Neural crest cell (in vitro differentiated cells): ENCODE measurements around the gene DVL3. TPM values are rescaled to one million over a fixed set of nuclear protein-coding genes. Genes with fewer than 3 reads are reported as not detected.
A peak's percentile ranks its signal among the peaks of the same experiment; 100 is the strongest.

Experiments
- DNase-seq: peaks from one replicate; pipeline ENCODE4 v3.0.0; 2021; ENCODE audit warnings: low read depth, mixed read lengths, low spot score
- H3K27ac Mint-ChIP-seq: one replicate; pipeline ENCODE4 v1.8.0; 2021; ENCODE audit warnings: mild to moderate bottlenecking, mixed read lengths; ENCODE audit not compliant: unreplicated experiment
- H3K27me3 Mint-ChIP-seq: 2 replicates; pipeline ENCODE4 v1.8.0; 2021; ENCODE audit warnings: low read depth, mild to moderate bottlenecking, mixed read lengths
- H3K36me3 Mint-ChIP-seq: 2 replicates; pipeline ENCODE4 v1.8.0; 2021; ENCODE audit warnings: low read depth, mild to moderate bottlenecking, mixed read lengths
- H3K4me1 Mint-ChIP-seq: 2 replicates; pipeline ENCODE4 v1.8.0; 2021; ENCODE audit warnings: mixed read lengths
- H3K4me3 Mint-ChIP-seq: one replicate; pipeline ENCODE4 v1.8.0; 2021; ENCODE audit warnings: mild to moderate bottlenecking, mixed read lengths
- H3K9me3 Mint-ChIP-seq: 2 replicates; pipeline ENCODE4 v1.8.0; 2021; ENCODE audit warnings: mixed read lengths
- total RNA-seq: library from RNA; stranded (reverse); gene quantifications from 2 replicates; pipeline ENCODE4 v1.2.1, GENCODE V29; 2021
- TF ChIP-seq, protein P1 (sequence below): fragments of 200-600 bp; sonication (generic); conservative IDR thresholded peaks from 2 replicates; pipeline ENCODE4 v1.5.0; 2021; ENCODE audit warnings: antibody characterized with exemption, mild to moderate bottlenecking

DVL3 gene
- total RNA-seq, 1 donor from 2014 or later, result 93.8 TPM

GRCh38 chr3:184180165-184180564, 25.0 kb downstream of the DVL3 start:
- Mint-ChIP-seq H3K4me3 (peak overlapping the region; percentile 56), H3K27ac (no peak overlapping the region), H3K36me3 (peaks cover 8% of the 10 kb centered on the region), H3K27me3 (no peaks in the 10 kb centered on the region), H3K4me1 (peaks cover 32% of the 10 kb centered on the region), H3K9me3 (no peaks in the 10 kb centered on the region)
- DNase-seq, result no peak
- TF ChIP-seq, protein P1, sequence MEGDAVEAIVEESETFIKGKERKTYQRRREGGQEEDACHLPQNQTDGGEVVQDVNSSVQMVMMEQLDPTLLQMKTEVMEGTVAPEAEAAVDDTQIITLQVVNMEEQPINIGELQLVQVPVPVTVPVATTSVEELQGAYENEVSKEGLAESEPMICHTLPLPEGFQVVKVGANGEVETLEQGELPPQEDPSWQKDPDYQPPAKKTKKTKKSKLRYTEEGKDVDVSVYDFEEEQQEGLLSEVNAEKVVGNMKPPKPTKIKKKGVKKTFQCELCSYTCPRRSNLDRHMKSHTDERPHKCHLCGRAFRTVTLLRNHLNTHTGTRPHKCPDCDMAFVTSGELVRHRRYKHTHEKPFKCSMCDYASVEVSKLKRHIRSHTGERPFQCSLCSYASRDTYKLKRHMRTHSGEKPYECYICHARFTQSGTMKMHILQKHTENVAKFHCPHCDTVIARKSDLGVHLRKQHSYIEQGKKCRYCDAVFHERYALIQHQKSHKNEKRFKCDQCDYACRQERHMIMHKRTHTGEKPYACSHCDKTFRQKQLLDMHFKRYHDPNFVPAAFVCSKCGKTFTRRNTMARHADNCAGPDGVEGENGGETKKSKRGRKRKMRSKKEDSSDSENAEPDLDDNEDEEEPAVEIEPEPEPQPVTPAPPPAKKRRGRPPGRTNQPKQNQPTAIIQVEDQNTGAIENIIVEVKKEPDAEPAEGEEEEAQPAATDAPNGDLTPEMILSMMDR, result no peak

- TF ChIP-seq, protein P1, result no peak
- Mint-ChIP-seq H3K36me3 (peaks cover 8% of the 10 kb centered on the region), H3K9me3 (no peaks in the 10 kb centered on the region), H3K27me3 (no peaks in the 10 kb centered on the region), H3K4me1 (peaks cover 29% of the 10 kb centered on the region), H3K27ac (no peak overlapping the region), H3K4me3 (peak overlapping the region; percentile 27)
- DNase-seq, result no peak
These were observed 26.4 kb downstream of the DVL3 start for GRCh38 chr3:184181596-184181995.

DNA sequence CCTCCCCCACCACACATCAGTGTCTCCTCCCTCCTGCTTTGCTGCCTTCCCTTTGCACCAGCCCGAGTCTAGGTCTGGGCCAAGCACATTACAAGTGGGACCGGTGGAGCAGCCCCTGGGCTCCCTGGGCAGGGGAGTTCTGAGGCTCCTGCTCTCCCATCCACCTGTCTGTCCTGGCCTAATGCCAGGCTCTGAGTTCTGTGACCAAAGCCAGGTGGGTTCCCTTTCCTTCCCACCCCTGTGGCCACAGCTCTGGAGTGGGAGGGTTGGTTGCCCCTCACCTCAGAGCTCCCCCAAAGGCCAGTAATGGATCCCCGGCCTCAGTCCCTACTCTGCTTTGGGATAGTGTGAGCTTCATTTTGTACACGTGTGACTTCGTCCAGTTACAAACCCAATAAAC, 28.5 kb downstream of the DVL3 start:
- TF ChIP-seq, protein P1, result no peak
- H3K36me3 Mint-ChIP-seq, result peaks cover 8% of the 10 kb centered on the region
- no peaks in the 10 kb centered on the region for H3K9me3 Mint-ChIP-seq
- H3K4me1 Mint-ChIP-seq, result peaks cover 30% of the 10 kb centered on the region
- H3K27ac Mint-ChIP-seq, result peak overlapping the region; percentile 2
- H3K27me3 Mint-ChIP-seq, result no peaks in the 10 kb centered on the region
- peak overlapping the region; percentile 96 for H3K4me3 Mint-ChIP-seq
- no peak for DNase-seq

GRCh38 chr3:184184546-184185230, 29.5 kb downstream of the DVL3 start:
- Mint-ChIP-seq H3K36me3 (peaks cover 8% of the 10 kb centered on the region), H3K4me3 (peak overlapping the region; percentile 96), H3K4me1 (peaks cover 30% of the 10 kb centered on the region), H3K27ac (peak overlapping the region; percentile 97), H3K27me3 (no peaks in the 10 kb centered on the region), H3K9me3 (no peaks in the 10 kb centered on the region)
- TF ChIP-seq, protein P1, result no peak
- DNase-seq, result no peak

GRCh38 chr3:184185461-184186183, 30.4 kb downstream of the DVL3 start:
- Mint-ChIP-seq H3K4me1 (peaks cover 30% of the 10 kb centered on the region), H3K27me3 (no peaks in the 10 kb centered on the region), H3K36me3 (peaks cover 10% of the 10 kb centered on the region), H3K9me3 (no peaks in the 10 kb centered on the region), H3K4me3 (peak overlapping the region; percentile 96), H3K27ac (peak overlapping the region; percentile 97)
- TF ChIP-seq, protein P1, result no peak
- DNase-seq, result peak; percentile 98
